ENCODE results near the gene CDC14B.
"Not testable (repeated sequence)": the region's sequence is repeated elsewhere in the genome, so short reads cannot be mapped to it uniquely, and the experiment has no call there.

CDC14B gene

DNA sequence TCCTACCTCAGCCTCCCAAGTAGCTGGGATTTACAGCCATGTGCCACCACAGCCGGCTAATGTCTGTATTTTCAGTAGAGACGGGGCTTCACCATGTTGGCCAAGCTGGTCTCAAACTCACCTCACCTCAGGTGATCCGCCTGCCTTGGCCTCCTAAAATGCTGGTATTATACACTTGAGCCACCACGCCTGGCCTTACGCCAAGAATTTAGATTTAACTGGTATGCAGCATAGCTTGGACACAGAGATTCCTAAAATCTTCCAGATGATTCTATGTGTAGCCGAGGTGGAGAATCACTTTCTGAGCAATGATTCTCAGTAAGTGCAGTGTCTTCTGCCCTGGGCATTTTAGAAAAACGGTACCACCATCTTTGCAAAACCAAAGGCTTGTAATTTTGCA is 95.6 kb downstream of the CDC14B start:
- DNase-seq, result no peak

DNA sequence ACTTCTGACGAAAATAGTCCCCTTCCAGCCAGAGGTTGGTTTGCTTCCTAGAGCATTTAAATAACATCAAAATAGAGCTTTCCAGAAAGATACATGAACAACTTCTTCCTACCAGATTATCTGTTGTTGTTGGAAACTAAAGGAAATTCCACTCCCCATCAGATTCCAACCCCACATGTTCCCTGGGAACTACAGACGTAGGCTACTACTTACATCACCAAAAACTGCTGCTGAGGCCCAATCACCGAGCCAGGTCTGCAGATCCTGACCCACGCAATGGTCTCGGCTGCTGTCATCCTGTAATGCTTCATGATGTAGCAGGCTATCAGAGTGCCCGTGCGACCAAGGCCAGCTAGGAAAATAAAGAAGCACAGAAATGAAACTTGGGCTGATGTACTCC is 96.3 kb downstream of the CDC14B start:
- no peak for DNase-seq

DNA sequence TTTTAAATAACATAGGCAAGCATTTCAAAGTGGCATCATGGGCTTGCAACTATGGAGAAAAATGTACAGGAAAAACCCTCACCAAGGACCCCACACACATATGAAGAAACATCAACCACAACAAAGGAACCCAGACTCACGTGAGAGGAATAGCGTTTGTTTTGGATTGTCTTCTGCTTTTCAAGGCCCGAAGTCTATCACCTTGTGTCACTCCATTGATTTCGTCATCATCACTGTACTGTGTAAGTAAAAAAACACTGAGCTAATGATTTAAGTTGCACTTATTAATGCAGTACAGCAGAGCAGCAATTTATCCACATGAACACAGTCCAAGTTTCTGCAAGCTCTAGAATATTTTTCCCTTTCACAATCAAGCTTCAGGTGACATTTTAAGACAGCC is 97.3 kb downstream of the CDC14B start:
- DNase-seq, result no peak

DNA sequence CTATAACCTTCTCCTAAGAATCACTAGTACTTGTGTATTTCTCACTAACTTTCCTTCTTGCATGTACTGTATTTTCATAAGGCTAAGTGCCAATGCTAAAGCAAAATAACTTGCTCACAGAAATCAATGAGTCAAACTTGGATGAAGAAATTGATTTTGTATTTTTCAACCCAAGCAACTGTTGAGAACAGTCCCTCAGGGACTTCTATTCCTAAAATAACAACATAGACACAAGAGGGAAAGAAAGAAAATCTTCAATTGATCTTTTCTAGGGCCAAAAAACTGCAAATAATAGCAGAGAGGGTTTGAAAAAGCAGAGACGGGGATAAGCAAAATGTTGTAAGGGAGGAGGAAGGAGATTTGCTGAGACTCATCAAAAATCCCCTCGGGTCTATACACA is 99.9 kb downstream of the CDC14B start:
- DNase-seq, result no peak

DNA sequence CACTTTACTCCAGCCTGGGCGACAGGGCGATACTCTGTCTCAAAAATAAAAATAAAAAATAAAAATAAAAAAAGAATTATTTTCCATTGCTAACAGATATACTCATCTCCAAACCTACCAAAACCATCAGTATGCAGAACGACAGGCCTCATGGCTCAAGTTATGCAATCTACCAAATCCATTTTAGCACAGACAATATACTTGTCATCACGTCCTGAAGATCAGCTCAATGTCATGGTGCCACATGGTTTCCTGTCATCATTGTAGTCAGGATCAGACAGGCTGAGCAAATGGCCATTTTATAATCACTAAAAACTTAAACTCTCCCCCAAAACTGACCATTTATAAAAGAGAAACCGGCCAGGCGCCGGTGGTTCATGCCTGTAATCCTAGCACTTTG is 100.5 kb downstream of the CDC14B start:
- no peak for DNase-seq

DNA sequence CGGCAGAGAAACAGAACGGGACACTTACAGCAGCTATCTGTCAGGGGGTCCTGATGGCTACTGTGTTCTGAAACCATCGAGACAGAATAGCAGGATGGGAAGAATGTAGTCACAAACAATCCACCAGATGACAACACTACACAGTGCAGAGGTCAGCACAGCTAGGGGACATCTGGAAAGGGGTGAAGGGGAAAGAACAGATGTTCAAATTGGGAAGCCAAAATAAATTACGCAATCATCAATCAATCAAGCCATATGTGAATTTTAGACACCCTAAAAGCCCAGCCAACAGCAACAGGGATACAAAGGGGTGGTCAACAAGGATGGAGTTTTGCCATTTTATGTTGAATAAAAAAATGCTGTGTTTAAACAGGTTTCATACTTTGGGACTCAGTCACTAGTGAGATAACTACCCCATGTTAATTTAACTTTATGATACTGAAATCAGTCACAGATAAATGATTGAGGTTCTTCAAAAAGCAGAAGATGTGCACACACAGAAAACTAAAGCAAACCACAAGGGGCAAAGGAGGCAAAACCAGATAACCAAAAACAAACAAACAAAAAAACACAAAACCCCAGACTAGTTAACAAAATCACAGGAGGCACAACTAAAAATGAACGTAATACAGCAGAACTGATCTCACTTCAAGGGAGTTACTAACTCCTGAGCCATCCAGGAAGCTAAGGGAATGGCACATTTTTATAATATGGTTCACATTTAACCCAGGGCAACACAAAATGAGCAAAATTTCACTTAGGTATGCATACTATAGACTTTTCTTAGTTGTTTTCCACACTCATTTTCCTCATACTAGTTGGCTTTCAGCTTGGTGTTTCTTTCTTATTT is 103.8 kb downstream of the CDC14B start:
- no peak for DNase-seq

DNA sequence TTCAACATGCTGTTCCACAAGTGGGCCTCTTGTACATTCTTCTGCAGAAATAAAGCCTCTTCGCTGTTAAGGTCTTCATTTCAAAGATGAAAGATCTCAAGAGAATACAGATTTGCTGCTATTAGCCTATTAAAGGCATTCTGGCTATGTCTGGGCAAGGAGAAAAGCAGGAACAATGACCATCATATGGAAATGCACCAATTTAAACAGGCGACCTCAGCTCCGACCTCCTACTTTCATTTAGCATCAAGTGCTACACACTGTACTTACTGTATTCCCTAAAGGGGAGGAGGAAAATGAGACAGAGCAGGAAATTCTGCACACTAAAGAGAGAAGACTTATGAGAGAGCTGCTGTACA is 104.9 kb downstream of the CDC14B start:
- no peak for DNase-seq

DNA sequence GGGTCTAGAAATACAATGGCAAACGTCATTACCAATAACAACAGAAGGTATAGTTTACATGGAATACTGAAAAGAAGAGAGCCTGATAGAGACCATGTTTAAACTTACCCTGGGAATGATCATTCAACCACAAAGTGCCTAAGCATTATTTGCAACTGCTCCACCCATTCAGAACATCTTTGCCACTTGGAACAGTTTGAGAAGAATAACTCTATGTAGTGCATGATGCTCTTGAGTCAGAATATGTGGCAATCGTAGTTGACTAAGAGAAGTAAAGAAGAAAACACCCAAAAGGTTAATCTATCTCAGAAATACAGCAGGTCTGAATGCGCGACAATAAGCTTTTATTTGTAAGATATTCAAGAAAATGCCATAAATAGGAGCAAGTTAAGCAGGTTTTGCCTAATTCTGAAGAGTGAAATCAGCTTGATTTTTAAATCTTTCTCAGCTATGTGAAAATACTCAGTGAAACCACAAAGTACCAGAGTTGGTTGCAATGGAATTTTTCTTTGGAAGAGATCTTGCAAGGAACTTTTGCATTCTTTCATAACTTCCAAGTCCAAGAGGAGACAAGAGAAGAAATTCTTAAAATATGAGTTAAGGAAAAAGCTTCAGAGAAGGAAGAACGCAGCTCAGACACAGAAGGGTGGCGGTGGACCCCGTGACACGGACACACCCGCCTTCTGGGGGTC is 105.4 kb downstream of the CDC14B start:
- no peak for DNase-seq

DNA sequence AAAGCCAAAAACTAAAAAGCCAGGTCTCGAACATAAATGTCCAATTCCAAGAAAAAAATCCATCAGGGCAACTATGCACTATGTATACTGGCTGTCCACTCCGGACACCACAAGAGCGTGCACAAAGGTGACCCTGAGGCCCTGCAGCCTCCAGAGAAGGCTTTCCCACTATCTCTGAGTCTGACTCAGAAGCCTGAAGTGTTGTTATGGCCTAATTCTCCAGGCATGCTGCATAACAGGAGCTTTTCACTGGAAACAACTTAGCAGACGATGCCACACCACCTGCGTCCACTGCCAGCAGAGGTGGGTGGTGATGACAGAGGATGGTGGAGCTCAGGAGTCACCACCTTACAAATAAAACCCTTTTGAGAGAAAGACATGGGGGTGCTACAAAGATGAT is 106.0 kb downstream of the CDC14B start:
- DNase-seq, result no peak

DNA sequence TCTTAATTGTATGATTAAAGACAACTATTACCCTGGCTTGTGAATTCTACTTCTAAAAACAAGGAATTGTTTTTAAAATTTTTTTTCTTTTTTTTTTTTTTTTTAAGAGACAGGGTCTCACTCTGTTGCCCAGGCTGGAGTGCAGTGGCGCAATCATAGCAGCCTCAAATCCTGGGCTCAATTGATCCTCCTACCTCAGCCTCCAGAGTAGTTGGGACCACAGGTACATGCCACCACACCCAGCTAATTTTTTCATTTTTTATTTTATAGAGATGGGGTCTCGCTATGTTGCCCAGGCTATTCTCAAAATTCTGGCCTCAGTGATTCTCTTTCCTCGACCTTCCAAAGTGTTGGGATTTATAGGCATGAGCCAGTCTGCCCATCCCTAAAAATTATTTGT is 107.4 kb downstream of the CDC14B start:
- no peak for DNase-seq

DNA sequence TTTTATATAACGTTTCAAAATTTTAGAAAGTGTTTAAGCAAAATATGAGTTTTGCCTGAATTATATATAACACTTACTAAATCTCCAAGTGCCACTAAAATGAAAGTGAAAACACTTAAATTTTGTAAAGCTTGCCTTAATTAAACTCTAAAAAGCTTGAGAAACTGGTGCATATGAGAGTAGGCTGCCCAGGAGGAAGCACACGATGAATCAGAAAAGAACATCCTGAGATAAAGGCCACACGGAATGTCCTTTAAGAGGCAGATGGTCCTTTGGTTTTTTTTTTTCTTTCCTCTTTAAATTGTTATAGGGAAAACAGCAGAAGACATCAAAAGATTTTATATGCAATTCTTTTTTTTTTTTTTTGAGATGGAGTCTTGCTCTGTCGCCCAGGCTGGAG is 109.4 kb downstream of the CDC14B start:
- no peak for DNase-seq

DNA sequence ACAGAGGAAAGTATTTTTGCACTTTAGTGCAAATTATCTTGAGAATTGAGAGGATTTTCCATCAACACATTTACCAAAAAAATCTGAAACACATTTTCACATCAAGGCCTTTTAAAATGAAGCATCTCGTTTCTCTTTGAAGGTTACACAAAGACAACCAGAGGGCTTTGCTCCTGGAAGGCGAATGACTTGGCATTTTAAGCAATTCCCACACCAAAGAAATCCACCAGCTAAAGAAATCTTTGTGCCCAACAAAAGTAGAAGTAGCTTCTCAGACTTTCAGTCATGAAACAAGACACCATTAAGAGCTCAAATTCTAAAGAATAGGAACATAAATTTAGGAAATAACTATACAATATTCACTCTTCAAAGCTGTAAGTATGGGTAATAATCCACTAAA is 109.8 kb downstream of the CDC14B start:
- DNase-seq, result no peak

DNA sequence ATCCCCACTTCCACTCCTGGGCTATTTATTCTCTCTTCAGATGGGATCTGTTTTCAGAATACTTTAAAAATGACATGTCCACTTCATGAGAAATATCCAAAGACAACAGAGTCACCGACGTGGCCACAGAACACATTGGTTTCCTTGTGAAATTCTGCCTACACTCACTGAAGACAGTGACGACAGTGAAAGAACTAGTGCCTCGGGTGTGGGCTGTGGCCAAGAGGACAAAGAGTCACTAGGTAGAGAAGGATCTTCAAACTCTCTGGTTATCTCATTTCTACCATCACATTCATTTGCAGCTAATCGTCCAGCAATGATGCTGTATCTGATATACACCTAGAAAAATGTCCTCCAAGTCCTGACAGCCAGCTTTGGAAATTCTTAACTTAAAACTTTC is 110.6 kb downstream of the CDC14B start:
- no peak for DNase-seq

DNA sequence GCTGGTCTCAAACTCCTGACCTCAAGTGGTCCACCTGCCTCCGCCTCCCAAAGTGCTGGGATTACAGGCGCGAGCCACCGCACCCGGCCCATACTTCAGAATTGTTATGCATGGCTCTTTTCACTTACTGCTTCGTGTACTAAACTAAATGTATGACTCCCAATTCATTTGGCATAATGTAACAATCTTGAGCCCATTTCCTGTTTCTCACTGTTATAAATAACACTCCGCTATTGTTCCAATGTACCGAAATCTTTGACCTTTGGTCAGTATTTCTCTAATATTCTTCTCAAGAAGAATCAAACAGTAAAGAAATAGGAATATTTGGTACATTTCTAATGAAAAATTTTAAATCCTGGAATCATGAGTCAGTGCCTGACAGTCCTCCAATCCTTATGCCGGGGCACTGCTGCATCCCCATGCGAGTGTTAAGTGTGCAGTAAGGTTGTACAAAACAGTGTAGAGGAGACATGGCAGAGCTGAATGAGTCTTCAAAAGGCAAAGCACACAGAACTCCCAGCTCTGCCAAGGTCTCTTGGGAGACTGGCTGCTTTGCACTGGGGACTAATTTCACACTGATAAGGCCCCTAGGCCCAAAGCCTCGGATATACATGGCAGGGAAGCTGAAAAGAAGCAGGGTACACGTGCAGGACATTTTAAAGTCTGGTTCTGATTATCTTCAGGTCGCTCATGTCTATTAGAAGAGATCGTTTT is 111.3 kb downstream of the CDC14B start:
- DNase-seq, result no peak

DNA sequence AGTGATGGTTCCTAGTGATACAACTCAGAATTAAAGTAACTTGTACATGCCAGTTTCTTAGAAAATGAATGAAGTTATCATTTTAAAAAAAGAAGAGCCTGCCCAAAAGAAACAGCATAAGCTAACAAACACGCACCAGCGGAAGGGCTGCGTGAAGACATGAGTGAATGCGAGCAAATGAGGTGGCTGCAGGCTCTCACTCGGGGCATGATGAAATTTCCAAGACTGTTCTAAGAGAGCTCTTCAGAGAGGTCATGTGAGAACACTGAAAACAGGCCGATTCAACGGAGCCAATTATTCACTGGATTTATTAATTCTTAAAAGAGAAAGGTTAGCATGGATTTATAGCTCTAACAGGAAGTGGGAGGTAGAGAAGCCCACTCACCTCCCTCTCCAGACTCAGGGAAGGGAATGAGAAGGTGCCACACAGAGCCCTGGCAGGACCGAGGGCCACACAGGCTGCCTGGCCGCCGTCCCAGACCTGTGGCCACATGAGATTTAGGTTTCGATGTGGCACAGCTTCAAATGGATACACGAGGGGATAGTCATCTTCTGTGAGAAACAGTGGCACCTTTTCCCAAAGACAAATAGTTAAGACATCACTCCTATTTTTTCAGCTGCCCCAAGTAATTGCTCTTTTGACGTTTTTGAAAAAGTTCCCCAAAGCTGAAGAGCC is 114.2 kb downstream of the CDC14B start:
- no peak for DNase-seq

DNA sequence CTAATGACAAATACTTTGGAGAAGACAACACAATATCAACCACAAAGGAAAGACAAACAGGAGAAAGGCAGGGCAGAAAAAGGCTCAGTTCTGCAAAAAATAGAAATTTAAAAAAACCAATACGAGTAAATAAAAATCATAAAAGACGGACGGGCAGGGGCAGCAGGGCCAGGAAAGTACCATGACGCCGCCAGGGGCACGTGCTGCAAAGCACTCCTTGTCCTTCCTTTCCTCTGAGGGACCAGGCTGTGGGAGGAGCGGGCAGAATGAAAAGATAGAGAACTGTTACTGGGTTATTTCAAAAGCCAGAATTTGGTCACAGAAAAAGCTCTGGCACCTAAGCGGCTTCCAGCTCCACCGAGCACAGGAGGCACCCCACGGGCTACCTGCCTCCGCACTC is 115.7 kb downstream of the CDC14B start:
- DNase-seq, result no peak

DNA sequence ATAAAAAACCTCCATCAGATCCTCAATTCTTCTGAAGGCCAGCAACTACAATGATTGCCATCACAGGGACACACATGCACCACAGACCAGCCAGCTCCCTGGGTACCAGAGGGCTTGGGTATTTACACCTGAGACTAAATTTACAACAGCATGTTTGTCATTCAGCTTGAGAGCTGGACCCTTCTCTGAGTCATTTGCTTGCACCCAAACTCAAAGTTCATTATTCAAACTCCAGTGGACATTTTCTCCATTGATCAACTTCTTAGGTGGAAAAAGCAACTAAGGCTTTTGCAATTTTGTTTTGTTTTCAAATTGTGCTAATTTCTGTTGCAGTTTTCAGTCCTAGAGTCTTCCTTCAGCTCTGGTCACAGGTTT is 116.3 kb downstream of the CDC14B start:
- not testable (repeated sequence) for DNase-seq

DNA sequence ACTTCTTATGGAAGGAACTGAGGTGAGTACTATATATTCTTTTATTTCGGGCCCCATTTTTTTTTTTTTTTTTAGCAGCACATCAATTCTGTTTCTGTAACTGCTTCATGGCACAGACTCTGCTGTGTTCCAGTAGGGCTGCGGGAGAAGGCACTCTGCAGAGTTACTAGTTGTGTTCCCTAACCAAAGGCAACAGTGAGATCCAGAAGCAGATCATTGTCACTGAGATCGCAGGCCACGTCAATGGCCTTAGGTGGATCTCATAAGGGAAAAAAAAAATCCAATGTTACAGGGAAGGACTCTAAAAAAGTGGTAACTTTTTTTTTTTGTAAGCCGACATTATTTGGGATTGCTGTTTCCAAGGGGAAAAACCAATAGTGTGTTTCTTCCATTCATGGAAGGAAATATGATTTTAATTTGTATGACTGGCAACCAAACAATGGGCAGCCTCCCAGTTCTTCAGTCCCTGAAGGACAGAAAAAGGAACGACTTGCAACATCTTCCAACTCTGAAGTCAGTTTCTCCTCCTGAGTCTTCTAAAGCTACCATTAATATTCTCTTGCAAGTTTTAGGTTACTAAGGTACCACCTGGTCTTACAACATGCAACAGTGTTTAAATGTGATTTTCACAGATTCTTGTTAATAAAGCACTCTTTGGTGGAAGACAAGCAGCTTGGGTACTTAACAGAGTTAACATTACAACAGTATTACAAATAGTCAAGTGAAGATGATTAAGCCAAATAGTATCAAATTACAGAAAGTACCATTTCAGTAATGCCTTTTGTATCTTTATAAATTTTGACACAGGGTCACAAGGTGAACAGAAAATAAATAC is 116.9 kb downstream of the CDC14B start:
- DNase-seq, result no peak

DNA sequence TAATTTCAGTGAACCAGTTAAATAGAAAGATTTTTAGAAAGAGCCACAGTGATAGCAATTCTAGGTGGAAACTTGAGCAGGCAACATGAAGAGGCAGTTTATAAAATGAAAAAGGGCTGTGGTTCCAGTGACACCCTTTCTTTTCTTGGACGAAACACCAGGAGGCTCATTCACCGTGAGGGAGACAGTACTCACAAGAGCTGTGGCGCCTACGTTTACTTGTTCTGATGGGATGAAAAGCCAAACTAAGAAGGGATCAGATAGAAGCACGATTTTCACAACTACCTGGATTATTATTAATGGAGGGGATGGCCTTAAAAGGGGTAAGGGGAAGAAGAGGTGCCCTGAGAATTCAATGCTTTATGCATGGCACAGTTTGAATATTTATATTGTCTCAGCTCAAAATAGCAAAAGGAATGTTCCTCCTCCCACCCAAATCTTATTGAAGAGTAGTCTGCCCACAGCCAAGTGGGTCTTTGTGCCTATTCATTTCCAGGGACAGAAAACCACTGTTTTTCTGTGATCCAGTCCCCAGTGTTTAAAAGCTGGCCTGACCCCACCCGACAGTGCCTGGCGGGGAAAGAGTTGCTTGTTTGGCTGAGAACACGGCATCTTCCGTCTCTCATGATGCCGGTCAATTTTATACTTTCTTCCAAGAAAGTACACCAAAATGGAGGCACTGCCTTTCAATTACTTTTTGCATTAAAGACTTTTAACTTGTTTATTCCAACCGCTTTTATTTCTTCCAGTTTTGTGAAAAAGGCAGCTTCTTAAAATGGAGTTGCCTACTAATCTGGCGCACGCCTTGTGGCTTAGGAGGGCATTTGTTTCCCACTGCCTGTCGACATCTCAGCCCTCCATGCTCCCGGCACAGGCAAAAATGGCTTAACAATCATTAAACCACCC is 117.8 kb downstream of the CDC14B start:
- DNase-seq, result no peak

DNA sequence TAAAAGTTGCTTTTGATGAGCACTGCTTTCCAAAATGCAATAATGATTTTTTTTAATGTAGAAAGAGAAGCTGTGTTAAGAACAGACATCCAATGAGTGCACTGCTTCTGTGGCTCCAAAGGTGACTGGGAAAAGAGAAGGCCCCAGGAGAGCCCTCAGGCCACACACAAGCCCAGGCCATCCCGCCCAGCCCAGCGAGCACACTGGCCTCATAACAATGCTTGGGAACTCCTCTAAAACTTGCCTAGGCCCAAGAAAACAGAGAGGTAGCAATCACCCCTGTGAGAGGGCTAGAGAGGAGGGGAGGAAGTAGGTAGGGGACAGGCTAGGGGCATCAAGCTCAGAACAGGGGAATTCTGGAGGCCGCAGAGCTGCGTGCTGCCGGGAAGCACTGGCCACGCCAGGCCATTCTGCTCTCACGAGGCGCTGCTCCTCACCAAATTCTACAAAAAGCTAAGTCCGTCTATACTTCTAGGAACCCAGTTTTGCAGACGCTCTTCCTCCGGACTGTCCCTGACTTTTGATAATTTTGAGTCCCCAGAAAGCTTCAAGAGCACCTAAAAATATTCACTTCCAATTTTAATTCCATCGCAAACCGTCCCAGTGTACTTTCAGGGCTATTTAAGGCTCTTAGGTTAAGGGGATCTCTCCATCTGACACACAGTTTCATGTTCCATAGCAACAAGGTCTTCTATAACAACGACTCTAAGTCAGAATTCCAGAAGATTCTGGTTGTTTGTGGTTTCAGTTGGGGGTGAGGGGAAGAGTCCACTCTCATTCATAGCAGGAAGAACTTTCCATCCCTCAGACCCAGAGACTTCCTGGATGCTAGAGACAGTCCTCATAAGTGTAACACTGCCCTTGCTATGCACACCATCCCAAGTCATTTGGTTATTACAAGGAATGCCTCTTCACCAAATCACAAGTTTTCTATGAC is 118.7 kb downstream of the CDC14B start:
- DNase-seq, result no peak
